ENCODE data around the gene GPR152.

The GPR152 gene

DNA sequence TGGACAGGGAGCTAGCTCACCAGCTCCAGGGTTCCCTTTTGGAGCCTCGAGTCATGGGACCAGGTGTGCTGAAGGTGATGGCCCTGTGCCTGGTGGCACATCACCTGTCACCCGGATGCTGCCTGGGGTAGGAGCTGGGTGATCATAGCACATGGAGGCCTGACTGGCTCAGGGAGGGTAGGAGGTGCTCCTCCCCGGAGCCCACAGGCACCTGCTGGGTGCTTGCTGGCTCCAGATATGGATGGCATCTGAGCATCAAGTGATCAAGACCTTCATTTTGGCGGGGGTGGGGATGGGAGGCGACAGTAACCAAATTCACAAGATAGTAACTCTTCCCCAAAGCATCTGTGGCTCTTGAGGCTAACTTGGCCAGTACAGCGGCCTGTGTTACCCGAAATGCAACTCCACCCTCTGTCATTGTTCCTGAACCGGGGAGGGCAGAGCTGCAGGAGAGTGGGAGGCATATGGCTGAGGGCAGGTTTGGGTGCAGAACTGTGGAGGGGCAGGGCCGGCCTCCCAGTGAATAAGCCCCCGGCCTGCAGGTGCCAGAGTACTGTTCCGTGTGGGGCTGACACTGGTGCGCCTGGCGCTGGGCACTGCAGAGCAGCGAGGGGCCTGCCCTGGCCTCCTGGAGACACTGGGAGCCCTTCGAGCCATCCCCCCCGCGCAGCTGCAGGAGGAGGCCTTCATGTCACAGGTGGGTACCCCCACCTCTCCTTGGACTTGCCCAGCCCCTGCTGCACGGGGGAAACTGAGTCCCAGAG, 43.9 kb downstream of the GPR152 start:
- TF ChIP-seq TAF1 (IDR thresholded peaks at IDR 0.05; ENCODE audit: borderline replicate concordance, insufficient read depth, low read length) (no peak), FOXP2 (optimal IDR thresholded peaks at IDR 0.05; ENCODE audit: borderline replicate concordance, extremely low read depth, extremely low read length, insufficient read depth) (no peak), SIN3A (IDR thresholded peaks at IDR 0.05; ENCODE audit: borderline replicate concordance, insufficient read depth, low read length) (no peak), POLR2AphosphoS5 (IDR thresholded peaks at IDR 0.05; ENCODE audit: low read depth, low read length) (no peak)
- TF ChIP-seq, protein P1, sequence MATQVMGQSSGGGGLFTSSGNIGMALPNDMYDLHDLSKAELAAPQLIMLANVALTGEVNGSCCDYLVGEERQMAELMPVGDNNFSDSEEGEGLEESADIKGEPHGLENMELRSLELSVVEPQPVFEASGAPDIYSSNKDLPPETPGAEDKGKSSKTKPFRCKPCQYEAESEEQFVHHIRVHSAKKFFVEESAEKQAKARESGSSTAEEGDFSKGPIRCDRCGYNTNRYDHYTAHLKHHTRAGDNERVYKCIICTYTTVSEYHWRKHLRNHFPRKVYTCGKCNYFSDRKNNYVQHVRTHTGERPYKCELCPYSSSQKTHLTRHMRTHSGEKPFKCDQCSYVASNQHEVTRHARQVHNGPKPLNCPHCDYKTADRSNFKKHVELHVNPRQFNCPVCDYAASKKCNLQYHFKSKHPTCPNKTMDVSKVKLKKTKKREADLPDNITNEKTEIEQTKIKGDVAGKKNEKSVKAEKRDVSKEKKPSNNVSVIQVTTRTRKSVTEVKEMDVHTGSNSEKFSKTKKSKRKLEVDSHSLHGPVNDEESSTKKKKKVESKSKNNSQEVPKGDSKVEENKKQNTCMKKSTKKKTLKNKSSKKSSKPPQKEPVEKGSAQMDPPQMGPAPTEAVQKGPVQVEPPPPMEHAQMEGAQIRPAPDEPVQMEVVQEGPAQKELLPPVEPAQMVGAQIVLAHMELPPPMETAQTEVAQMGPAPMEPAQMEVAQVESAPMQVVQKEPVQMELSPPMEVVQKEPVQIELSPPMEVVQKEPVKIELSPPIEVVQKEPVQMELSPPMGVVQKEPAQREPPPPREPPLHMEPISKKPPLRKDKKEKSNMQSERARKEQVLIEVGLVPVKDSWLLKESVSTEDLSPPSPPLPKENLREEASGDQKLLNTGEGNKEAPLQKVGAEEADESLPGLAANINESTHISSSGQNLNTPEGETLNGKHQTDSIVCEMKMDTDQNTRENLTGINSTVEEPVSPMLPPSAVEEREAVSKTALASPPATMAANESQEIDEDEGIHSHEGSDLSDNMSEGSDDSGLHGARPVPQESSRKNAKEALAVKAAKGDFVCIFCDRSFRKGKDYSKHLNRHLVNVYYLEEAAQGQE (IDR thresholded peaks at IDR 0.05; ENCODE audit: insufficient read depth in 1 of 2, low read depth in 2 of 2, low read length in 2 of 2), result no peak

DNA sequence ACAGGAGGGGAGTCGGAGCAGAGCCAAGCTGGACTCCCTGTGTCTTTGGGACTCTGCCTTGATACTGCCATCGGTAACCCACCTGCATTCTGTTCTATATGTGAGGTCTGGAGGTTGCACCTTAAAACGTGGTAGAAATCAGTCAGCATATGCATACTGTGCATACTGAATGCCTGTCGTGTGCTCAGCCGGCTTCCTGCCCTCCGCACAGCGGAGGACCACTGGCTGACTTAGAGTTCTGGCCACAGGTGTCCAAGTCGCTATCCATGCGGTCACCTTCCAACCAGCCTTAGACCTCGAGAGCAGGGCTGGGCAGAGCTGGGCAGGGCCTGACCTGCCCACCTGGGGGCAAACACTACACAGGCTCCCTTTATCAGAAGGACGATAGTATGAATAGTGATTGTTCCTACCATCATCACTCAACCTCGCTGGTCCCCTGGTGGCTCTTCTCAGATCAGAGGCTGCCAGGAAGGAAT, 44.8 kb downstream of the GPR152 start:
- TF ChIP-seq SIN3A (IDR thresholded peaks at IDR 0.05; ENCODE audit: borderline replicate concordance, insufficient read depth, low read length) (no peak), FOXP2 (optimal IDR thresholded peaks at IDR 0.05; ENCODE audit: borderline replicate concordance, extremely low read depth, extremely low read length, insufficient read depth) (no peak), POLR2AphosphoS5 (IDR thresholded peaks at IDR 0.05; ENCODE audit: low read depth, low read length) (no peak), TAF1 (IDR thresholded peaks at IDR 0.05; ENCODE audit: borderline replicate concordance, insufficient read depth, low read length) (no peak)
- TF ChIP-seq, protein P1 (IDR thresholded peaks at IDR 0.05; ENCODE audit: insufficient read depth in 1 of 2, low read depth in 2 of 2, low read length in 2 of 2), result no peak

DNA sequence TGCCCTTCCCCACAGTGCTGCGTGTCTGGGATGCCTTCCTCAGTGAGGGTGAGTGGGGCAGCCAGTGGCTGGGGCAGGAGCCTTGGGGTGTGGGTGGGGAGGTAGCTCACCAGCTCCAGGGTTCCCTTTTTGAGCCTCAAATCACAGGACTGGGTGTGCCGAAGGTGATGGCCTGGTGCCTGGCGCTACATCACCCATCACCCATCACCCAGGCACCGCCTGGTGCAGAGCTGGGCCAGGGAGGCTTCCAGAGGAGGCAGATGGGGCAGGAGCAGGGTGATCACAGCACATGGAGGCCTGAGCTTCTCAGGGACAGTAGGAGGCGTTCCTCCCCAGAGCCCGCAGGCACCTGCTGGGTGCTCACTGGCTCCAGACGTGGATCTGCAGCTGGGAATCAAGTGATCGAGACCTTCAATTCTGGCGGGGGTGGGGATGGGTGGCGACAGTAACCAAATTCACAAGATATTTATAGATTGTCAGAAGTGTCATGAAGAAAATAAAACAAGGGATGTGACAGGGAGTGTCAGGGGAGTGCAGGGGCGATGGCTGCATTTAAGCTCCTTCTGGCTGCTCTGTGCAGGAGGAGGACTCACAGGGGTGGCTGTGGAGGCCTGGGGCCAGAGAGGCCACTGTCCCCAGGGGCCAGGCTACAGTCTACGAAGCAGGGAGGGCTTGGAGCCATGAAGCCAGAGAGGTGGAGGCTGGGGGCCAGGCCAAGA, 45.4 kb downstream of the GPR152 start:
- TF ChIP-seq SIN3A (IDR thresholded peaks at IDR 0.05; ENCODE audit: borderline replicate concordance, insufficient read depth, low read length), result no peak
- TF ChIP-seq, protein P1 (IDR thresholded peaks at IDR 0.05; ENCODE audit: insufficient read depth in 1 of 2, low read depth in 2 of 2, low read length in 2 of 2), result no peak
- no peak for TF ChIP-seq TAF1 (IDR thresholded peaks at IDR 0.05; ENCODE audit: borderline replicate concordance, insufficient read depth, low read length)
- no peak for TF ChIP-seq POLR2AphosphoS5 (IDR thresholded peaks at IDR 0.05; ENCODE audit: low read depth, low read length)
- no peak for TF ChIP-seq FOXP2 (optimal IDR thresholded peaks at IDR 0.05; ENCODE audit: borderline replicate concordance, extremely low read depth, extremely low read length, insufficient read depth)

DNA sequence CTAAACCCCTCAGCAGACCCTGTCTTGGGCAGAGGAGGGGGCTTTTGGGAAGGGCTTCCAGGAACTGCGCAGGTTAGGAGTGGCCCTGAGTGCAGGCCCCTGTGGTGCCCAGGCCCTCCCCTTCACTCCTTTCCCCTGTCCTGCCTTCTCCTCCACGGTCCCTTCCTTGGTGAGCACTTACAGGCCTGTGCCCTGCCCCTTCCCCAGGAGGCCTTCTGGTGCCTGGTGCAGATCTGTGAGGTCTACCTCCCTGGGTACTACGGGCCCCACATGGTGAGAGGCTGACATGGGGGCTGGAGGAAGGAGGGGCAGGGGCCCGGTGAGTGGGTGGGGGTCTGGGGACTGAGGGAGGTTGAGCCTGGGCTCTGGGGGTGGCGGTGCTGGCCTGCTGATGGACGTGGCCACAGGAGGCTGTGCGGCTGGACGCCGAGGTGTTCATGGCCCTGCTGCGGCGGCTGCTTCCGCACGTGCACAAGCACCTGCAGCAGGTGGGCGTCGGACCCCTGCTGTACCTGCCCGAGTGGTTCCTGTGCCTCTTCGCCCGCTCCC, 46.0 kb downstream of the GPR152 start:
- no peak for TF ChIP-seq TAF1 (IDR thresholded peaks at IDR 0.05; ENCODE audit: borderline replicate concordance, insufficient read depth, low read length)

DNA sequence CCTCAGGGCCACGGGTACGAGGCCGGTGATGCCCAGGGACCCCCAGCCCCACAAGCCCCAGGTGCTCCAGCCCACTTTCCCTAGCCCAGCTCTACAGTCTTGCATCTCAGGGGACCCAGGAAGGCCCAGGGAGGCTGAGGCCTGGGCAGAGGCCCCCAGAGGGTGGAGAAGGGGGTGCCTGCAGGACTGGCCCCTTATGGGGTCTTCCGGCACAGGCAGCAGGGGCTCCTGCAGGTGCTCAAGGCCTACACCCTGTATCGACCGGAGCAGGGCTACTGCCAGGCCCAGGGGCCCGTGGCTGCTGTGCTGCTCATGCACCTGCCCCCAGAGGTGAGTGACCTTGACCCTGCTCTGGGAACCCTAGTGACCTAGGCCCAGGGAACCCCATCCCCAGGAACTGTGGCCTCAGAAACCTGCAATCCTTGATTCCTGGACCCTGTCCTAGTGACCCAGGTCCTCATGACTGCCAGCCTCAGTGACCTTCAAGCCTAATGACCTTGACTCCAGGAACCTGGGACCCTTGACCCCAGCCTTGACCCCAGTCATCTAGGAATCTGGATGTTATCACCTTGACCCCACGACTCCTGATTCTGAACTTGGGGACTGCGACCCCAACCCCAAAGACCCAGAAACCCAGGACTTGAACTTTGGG, 46.7 kb downstream of the GPR152 start:
- no peak for TF ChIP-seq TAF1 (IDR thresholded peaks at IDR 0.05; ENCODE audit: borderline replicate concordance, insufficient read depth, low read length)
- TF ChIP-seq SIN3A (IDR thresholded peaks at IDR 0.05; ENCODE audit: borderline replicate concordance, insufficient read depth, low read length), result no peak
- no peak for TF ChIP-seq POLR2AphosphoS5 (IDR thresholded peaks at IDR 0.05; ENCODE audit: low read depth, low read length)
- TF ChIP-seq FOXP2 (optimal IDR thresholded peaks at IDR 0.05; ENCODE audit: borderline replicate concordance, extremely low read depth, extremely low read length, insufficient read depth), result no peak
- TF ChIP-seq, protein P1 (IDR thresholded peaks at IDR 0.05; ENCODE audit: insufficient read depth in 1 of 2, low read depth in 2 of 2, low read length in 2 of 2), result no peak

Data from PFSK-1 (cell line).